GM18951 (cell line): ENCODE measurements around the gene MRPL27.
"Not testable (repeated sequence)": the region's sequence is repeated elsewhere in the genome, so short reads cannot be mapped to it uniquely, and the experiment has no call there.

Source experiments
- POLR2A ChIP-seq: IDR thresholded peaks from 4 replicates; pipeline ENCODE4 v1.6.1; 2011; ENCODE audit warnings: mild to moderate bottlenecking; ENCODE audit not compliant: insufficient read length, insufficient read depth; ENCODE audit errors: extremely low read depth
- in situ Hi-C: fragments of 300-500 bp; cut with MboI; formaldehyde crosslinking; loops from one replicate; pipeline ENCODE4 v1.12.0; 2022; ENCODE audit warnings: low sequenced_read_pairs, mixed read lengths, inconsistent platforms; ENCODE audit not compliant: unreplicated experiment

The MRPL27 gene

GRCh38 chr17:50338645-50339044 is 34.3 kb downstream of the MRPL27 start:
- TF ChIP-seq POLR2A, result no peak
- in situ Hi-C loops, result no loop called here

GRCh38 chr17:50337956-50338355 is 35.0 kb downstream of the MRPL27 start:
- in situ Hi-C loops, result no loop called here
- no peak for TF ChIP-seq POLR2A

- in situ Hi-C loops, result not testable (repeated sequence)
Observed at GRCh38 chr17:50333291-50334057, 39.5 kb downstream of the MRPL27 start.

DNA sequence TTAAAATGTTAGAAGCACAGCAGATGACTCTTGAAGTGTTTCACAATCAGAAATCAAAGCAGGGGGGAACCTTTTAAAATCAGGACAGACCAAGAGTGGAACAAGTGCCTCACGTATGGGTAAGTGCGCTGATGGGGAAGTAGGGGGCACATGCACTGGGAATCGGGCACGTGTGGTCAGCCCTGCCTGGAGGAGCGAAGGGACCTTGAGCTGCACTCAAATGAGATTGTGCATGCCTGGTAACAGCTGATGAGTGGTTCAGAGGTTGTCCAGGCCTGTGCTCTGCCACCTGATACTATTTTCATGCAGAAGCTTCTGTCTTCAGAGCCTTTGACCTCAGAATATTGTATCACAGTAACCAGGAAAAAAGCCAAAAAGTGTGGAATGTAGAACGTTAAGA is 40.8 kb downstream of the MRPL27 start:
- in situ Hi-C loops, result no loop called here
- no peak for TF ChIP-seq POLR2A

DNA sequence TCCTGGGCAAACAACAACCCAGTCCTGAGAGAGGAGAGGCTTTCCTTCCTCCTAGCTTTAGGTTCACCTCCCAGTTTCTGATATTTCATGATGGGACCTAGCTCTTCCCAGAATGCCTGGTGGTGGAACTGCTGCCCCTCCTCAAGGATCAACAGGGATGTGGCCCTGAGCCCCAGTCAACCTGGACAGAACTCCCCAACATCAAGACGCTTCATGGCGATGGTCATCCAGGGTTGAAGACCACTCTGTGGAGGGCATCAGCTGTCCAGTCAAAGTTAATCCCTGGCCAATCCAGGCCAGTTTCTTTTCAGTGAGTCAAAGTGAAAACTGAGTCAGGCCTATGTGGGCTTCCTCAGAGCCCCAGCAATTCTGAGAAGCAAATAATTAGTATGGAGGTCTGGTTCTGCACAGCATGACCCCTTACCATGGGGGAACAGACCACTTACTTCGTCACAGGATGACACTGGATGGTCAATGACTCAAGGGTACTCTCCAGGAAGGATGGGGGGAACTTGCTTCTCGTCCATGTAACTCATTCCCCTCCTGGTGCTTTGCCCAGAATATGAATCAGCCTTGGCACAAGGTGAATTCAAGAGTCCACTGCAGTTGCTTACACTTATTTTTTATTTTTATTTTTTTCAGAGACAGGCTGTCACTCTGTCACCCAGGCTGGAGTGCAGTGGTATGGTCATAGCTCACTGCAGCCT is 41.7 kb downstream of the MRPL27 start:
- TF ChIP-seq POLR2A, result no peak
- in situ Hi-C loops, result no loop called here

DNA sequence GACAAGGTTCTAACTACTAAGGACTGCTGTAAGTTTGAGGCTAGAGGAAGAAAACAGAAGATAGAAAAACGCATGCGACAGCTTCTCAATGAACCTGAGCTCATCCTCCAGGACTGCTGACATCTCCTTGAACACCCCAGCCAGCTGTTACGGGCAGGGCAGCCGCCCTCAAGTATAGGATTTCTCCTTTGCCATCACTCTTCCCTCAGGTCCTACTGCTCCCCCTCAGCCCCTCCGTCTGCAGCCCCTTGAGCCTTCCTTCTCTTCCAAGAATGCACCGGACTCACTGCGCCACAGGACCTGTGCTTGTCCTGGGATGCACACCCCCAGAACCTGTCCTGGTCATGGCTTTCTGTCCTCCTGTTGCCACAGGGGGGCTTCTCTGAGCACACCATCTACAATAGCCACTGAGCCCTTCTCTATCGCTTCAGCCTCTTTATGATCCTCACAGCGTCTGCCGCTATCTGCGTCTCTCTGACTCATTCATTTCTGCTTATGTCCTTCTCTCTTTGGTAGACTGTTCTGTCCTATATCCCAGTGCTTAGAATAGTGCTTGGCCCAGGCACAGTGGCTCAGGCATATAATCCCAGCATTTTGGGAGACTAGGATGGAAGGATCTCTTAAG is 42.7 kb downstream of the MRPL27 start:
- no peak for TF ChIP-seq POLR2A
- in situ Hi-C loops, result no loop called here

- in situ Hi-C loops, result no loop called here
- TF ChIP-seq POLR2A, result no peak
Observed at GRCh38 chr17:50329716-50330115, 43.3 kb downstream of the MRPL27 start.

DNA sequence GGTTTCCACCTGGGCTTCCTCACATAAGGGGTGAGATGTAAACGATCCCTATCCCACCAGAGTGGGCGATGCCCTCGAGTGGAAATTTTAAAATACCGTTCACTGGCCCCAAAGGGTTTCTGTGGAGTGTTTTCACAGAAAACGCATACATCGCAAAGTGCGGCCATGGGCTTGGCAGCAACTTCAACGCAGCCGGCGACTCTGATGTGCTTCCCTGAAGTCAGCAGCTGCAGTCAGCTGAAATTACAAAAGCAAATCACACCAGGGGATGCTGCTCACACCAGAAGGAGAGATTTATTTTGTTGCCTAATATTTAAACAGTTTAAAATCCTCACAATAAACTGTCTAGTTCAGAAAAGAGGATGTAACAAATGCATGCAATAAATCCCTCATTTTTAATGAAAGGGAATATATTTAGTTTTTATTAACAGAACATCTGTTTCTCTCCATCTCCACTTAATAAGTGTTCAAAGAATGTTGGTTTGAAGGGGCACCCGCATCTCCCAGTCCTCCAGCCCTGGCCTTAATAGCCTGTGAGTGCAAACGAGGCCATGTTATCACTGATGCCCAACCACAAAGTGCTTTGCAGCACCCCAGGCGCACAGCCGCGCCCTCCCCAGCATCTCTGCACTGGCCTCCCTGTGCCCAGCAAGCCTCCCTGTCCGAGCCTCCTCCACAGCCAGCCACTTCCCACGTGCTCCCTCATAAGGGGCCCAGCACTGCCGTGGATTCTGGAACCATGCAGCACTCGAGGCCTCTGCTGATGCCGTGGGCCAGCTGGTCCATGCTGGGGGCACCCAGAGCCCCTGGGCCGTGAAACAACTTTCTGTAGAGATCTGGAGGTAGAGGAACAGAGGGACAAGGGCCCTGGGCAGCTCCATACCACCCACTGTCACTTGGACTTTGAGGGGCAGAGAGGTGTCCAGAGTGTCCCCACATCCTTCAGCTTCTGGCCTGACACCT is 44.3 kb downstream of the MRPL27 start:
- TF ChIP-seq POLR2A, result no peak
- in situ Hi-C loops, result no loop called here

DNA sequence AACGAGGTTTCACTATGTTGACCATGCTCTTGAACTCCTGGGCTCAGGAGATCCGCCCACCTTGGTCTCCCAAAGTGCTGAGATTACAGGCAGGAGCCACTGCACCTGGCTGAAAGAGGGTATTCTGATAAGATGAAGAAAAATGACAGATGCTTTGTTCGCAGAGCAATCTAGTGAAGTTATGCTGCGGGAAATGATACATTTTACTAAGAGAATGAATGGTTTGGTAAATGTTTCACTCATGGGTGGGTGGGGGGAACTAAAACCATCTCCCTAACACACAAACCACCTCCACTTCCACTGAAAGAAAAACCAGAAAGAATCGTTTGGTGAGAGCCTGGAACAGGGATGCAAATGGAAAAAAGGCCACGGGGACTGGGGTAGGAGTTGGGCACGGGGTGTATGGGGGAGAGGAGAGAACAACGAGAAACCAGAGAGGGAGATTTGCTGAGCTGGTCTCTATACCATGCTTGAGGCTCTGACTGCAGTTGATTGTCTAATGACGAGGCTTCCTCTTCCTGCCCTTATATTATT is 46.1 kb downstream of the MRPL27 start:
- no peak for TF ChIP-seq POLR2A

DNA sequence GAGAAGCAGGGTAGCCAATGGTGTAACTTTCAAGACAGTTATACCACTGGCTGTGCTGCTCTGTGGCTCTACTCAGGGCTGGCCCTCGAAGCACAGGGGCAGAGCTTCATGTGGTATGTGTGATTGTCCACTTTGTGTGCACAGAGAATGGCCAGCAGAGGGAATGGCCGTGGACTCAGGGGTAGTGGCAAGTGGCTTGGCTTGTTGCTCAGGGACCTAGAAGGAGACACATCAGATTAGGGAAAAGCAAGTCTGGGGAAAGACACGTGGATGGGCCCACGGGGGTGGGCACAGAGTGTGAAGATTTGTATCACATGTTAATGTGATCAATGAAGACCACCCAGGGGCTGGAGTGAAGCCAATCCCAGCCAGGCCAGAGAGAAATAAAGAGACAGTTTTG is 47.1 kb downstream of the MRPL27 start:
- no peak for TF ChIP-seq POLR2A
- in situ Hi-C loops, result no loop called here

More for the DNA sequence above, 46.1 kb downstream of the MRPL27 start:
- in situ Hi-C loops, result no loop called here

DNA sequence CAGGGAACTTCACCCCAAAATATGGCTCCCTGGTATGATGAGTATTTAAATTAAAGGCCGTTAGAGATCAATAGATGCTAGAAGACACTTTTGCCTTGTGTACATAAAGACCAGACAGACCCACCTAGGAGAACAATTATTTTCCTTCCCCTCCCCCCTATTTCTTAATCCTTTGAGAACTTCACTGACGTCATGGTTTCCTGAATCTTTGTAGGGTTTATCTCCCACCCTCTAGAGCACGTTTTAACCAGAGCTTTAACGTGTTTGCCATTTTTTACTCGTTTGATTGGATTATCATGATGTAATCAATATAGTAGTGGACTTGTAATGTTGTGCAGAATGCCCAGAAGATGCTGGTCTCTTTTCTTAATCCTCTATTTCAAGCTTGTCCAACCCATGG is 49.9 kb downstream of the MRPL27 start:
- in situ Hi-C loops, result no loop called here
- no peak for TF ChIP-seq POLR2A

- TF ChIP-seq POLR2A, result no peak
- in situ Hi-C loops, result no loop called here
Observed at GRCh38 chr17:50322271-50322670, 50.7 kb downstream of the MRPL27 start.
